ENCODE data around the gene COL19A1. TPM values are rescaled to one million over a fixed set of nuclear protein-coding genes. Genes with fewer than 3 reads are reported as not detected.
"Not testable (repeated sequence)": the region's sequence is repeated elsewhere in the genome, so short reads cannot be mapped to it uniquely, and the experiment has no call there.

The COL19A1 gene
- total RNA-seq, 1 donor = 1.3 TPM

GRCh38 chr6:69887026-69887425, 20.7 kb downstream of the COL19A1 start:
- DNase-seq (ENCODE audit: low read depth) = no peak
- H3K4me3 ChIP-seq (ENCODE audit: low read depth, low read length) = no peak overlapping the region
- TF ChIP-seq, protein P1, sequence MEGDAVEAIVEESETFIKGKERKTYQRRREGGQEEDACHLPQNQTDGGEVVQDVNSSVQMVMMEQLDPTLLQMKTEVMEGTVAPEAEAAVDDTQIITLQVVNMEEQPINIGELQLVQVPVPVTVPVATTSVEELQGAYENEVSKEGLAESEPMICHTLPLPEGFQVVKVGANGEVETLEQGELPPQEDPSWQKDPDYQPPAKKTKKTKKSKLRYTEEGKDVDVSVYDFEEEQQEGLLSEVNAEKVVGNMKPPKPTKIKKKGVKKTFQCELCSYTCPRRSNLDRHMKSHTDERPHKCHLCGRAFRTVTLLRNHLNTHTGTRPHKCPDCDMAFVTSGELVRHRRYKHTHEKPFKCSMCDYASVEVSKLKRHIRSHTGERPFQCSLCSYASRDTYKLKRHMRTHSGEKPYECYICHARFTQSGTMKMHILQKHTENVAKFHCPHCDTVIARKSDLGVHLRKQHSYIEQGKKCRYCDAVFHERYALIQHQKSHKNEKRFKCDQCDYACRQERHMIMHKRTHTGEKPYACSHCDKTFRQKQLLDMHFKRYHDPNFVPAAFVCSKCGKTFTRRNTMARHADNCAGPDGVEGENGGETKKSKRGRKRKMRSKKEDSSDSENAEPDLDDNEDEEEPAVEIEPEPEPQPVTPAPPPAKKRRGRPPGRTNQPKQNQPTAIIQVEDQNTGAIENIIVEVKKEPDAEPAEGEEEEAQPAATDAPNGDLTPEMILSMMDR (IDR thresholded peaks at IDR 0.05; ENCODE audit: insufficient read depth, low read depth, low read length) = no peak

DNA sequence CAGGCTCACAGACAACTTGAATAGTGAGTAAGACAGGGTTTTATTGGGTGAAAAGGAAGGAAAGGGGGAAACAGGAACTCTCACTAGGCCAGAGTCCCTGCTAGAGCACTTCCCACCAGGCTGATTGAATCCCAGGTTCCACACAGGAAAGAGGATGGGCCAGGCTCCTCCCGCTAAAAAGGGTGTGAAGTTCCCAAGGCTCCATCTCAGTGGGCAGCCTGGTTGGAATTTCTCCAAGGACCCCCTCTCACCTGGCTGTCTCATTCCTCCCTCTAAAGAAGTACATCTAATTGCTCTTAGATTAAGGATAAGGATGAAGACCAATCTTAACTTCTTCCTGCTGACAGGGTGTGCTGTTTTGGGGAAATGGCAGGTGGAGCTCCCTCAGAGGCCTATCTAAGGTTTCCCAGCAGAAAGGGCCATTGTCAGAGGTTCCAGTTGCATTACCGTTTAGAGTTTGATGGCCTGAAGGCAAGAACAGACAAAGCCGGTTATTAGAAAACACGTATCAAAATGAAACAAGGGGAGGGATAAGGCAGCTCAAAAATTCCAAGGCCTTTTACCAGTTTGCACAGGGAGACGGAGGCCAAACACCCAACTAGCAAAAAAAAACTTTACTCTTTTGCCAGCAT, 21.5 kb downstream of the COL19A1 start:
- TF ChIP-seq, protein P1 (IDR thresholded peaks at IDR 0.05; ENCODE audit: insufficient read depth, low read depth, low read length) = no peak
- DNase-seq (ENCODE audit: low read depth) = no peak
- no peak overlapping the region for H3K4me3 ChIP-seq (ENCODE audit: low read depth, low read length)

DNA sequence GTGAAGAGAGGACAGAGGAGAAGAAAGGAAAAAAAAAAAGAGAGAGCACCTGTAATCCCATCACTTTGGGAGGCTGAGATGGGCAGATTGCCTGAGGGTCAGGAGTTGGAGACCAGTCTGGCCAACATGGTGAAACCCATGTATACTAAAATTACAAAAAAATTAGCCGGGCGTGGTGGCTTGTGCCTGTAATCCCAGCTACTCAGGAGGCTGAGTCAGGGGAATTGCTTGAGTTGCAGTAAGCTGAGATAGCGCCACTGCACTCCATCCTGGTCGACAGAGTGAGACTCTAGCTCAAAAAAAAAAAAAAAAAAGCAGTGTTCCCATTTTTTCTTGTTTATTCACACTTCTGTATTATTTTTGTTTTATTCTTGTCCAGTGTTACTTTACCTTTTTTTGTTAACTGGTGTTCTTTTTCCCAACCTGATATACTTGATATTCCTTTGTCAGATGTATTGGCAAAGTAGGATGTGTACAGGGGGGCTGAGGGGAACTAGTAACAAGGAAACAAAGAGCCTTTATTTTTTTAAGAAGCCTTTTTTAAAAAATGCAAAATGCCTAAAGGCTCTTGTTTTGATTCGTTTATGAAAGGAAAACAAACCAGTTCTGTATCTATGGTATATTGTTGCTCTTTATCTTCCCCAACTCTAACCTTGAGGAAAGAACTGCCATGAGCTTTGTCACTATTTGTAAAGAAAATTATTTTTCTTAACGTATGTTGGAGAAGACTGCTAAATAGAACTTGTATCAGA, 22.3 kb downstream of the COL19A1 start:
- no peak for DNase-seq (ENCODE audit: low read depth)
- H3K4me3 ChIP-seq (ENCODE audit: low read depth, low read length) = no peak overlapping the region
- TF ChIP-seq, protein P1 (IDR thresholded peaks at IDR 0.05; ENCODE audit: insufficient read depth, low read depth, low read length) = no peak

- H3K4me3 ChIP-seq (ENCODE audit: low read depth, low read length); DNase-seq (ENCODE audit: low read depth): not testable (repeated sequence)
Measured at GRCh38 chr6:69889234-69889974, 23.0 kb downstream of the COL19A1 start.

GRCh38 chr6:69892561-69892960, 26.2 kb downstream of the COL19A1 start:
- not testable (repeated sequence) for DNase-seq (ENCODE audit: low read depth); H3K4me3 ChIP-seq (ENCODE audit: low read depth, low read length)

GRCh38 chr6:69893266-69893665, 26.9 kb downstream of the COL19A1 start:
- not testable (repeated sequence) for DNase-seq (ENCODE audit: low read depth); H3K4me3 ChIP-seq (ENCODE audit: low read depth, low read length)

- peak; percentile 83 for DNase-seq (ENCODE audit: low read depth)
- TF ChIP-seq, protein P1 (IDR thresholded peaks at IDR 0.05; ENCODE audit: insufficient read depth, low read depth, low read length) = no peak
- H3K4me3 ChIP-seq (ENCODE audit: low read depth, low read length) = no peak overlapping the region
Measured at GRCh38 chr6:69894578-69895347, 28.4 kb downstream of the COL19A1 start.

DNA sequence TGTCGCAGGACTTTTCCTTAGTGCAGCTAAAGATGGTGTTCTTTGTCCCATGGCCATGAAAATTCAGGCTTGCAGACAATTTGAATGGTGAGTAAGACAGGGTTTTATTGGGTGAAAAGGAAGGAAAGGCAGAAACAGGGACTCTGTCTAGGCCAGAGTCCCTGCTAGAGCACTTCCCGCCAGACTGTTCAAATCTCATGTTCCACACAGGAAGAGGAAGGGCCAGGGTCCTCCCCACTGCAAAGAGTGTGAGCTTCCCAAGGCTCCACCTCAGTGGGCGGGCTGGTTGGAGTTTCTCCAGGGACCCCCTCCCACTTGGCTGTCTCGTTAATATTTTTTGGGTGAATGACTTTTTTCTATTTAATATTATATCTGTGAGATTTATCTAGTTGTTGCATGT, 29.0 kb downstream of the COL19A1 start:
- H3K4me3 ChIP-seq (ENCODE audit: low read depth, low read length) = no peak overlapping the region
- DNase-seq (ENCODE audit: low read depth) = no peak
- TF ChIP-seq, protein P1 (IDR thresholded peaks at IDR 0.05; ENCODE audit: insufficient read depth, low read depth, low read length) = no peak

Data from fibroblast of villous mesenchyme (primary cell).